MM.1S (cell line): ENCODE results near the gene AFF4.
"Not testable (repeated sequence)": the region's sequence is repeated elsewhere in the genome, so short reads cannot be mapped to it uniquely, and the experiment has no call there.

Source experiments
- CTCF ChIP-seq: fragments of 300-600 bp; sonication (generic); IDR thresholded peaks from 2 replicates; pipeline ENCODE4 v1.5.1; 2016; ENCODE audit warnings: antibody characterized with exemption, low read length, mixed read lengths
- EZH2 ChIP-seq: fragments of 300-600 bp; sonication (generic); optimal IDR thresholded peaks from 2 replicates; pipeline ENCODE3; 2017; ENCODE audit warnings: low read depth, mild to moderate bottlenecking, antibody characterized with exemption, low read length, mixed read lengths
- EZH2phosphoT487 ChIP-seq: fragments of 300-600 bp; sonication (generic); IDR thresholded peaks from 2 replicates; pipeline ENCODE4 v1.6.1; 2018; ENCODE audit warnings: antibody characterized with exemption, low read length

GRCh38 chr5:132961123-132961815, 2.2 kb downstream of the AFF4 start:
- not testable (repeated sequence) for TF ChIP-seq CTCF, EZH2phosphoT487, EZH2
